Sigmoid colon (tissue), 7 donors: ENCODE data around the gene LCLAT1. TPM values are rescaled to one million over a fixed set of nuclear protein-coding genes. Genes with fewer than 3 reads are reported as not detected.
"Not testable (repeated sequence)": the region's sequence is repeated elsewhere in the genome, so short reads cannot be mapped to it uniquely, and the experiment has no call there.

ENCODE experiments used
- DNase-seq: peaks from one replicate; pipeline ENCODE4 v3.0.0-alpha.2; 2019
- H3K27ac ChIP-seq, 4 donors: fragments of 200-600 bp; sonication (generic); one replicate each; pipeline ENCODE4 v1.5.1; 2016 to 2019; ENCODE audit warnings: mild to moderate bottlenecking in 1 of 4
- H3K27me3 ChIP-seq, 3 donors: fragments of 200-600 bp; sonication (generic); one replicate each; pipeline ENCODE4 v1.5.1; 2019; ENCODE audit warnings: mild to moderate bottlenecking in 1 of 3
- H3K36me3 ChIP-seq, 4 donors: fragments of 200-600 bp; sonication (generic); one replicate each; pipeline ENCODE4 v1.5.1; 2016 to 2019
- H3K4me1 ChIP-seq, 4 donors: fragments of 200-600 bp; sonication (generic); one replicate each; pipeline ENCODE4 v1.5.1; 2017 to 2019
- H3K4me3 ChIP-seq, 4 donors: fragments of 200-600 bp; sonication (generic); one replicate each; pipeline ENCODE4 v1.5.1; 2017 to 2019; ENCODE audit warnings: mild to moderate bottlenecking in 2 of 4, moderate library complexity in 1 of 4
- H3K9me3 ChIP-seq, 4 donors: fragments of 200-600 bp in 3 of 4; sonication (generic) in 3 of 4; one replicate each; pipeline versions ENCODE4 v1.5.1 to v1.6.1; 2013 to 2019
- EP300 ChIP-seq, 4 donors: sonication (generic); formaldehyde crosslinking; IDR thresholded peaks; one replicate each; pipeline ENCODE4 v1.6.1; 2017; ENCODE audit warnings: antibody characterized with exemption in 4 of 4
- POLR2A ChIP-seq, 2 donors: fragments of 450-650 bp; IDR thresholded peaks; one replicate each; pipeline ENCODE4 v1.6.1; 2016; ENCODE audit warnings: antibody characterized with exemption in 2 of 2, mild to moderate bottlenecking in 2 of 2, moderate library complexity in 2 of 2
- POLR2AphosphoS5 ChIP-seq, 4 donors: sonication (generic); formaldehyde crosslinking; IDR thresholded peaks; one replicate each; pipeline ENCODE4 v1.6.1; 2017; ENCODE audit warnings: antibody characterized with exemption in 4 of 4
- WGBS, 2 donors: extraction: QIAGEN DNeasy Blood & Tissue Kit; methylation state at CpG; one replicate each; pipeline ENCODE4 v1.1.7; 2013; 5-methylcytosine and 5-hydroxymethylcytosine counted together
- intact Hi-C: fragments of 100-400 bp; cut with DNase I; formaldehyde crosslinking; loops from one replicate; pipeline ENCODE4 v1.15.1; 2023
- polyA plus RNA-seq, 3 donors: library from polyadenylated mRNA; stranded (reverse); fragments of 200-250 nt; gene quantifications; one replicate each; pipeline ENCODE4 v1.2.3, GENCODE V29; 2013
- total RNA-seq, 4 donors: library from RNA; depleted of rRNA; stranded (reverse); fragments of >200 nt; gene quantifications; one replicate each; pipeline ENCODE4 v1.1.0, GENCODE V29; 2016
- TF ChIP-seq, protein P1 (sequence below), 4 experiments: fragments of 450-650 bp in 3 of 4; fragments of 200-600 bp in 1 of 4; IDR thresholded peaks; one replicate each; pipeline ENCODE4 v1.5.1; 2016 to 2019; ENCODE audit warnings: antibody characterized with exemption in 4 of 4, mild to moderate bottlenecking in 3 of 4, moderate library complexity in 2 of 4
- donor health status: healthy with polysubstance abuse.
- donor health status: Bipolar disorder and iron deficiency.
- donor health status: healthy.

The LCLAT1 gene
- total and polyA plus RNA-seq, 7 donors, result 1.2 to 17.2 (median 10.0) TPM

GRCh38 chr2:30505500-30506180 is 58.6 kb downstream of the LCLAT1 start:
- TF ChIP-seq POLR2A (IDR thresholded peaks at IDR 0.05), result no peak
- no peak for TF ChIP-seq POLR2AphosphoS5 (IDR thresholded peaks at IDR 0.05)
- no peak for TF ChIP-seq EP300 (IDR thresholded peaks at IDR 0.05)
- no peak for DNase-seq
- peaks cover 0 to 33% (median 13%) of the 10 kb centered on the region in 4 donors for H3K4me1 ChIP-seq
- H3K27ac ChIP-seq, result no peak overlapping the region
- H3K4me3 ChIP-seq, result no peak overlapping the region
- no peaks in the 10 kb centered on the region for H3K27me3 ChIP-seq
- H3K36me3 ChIP-seq, result no peaks in the 10 kb centered on the region
- peaks cover 0 to 4% (median 0%) of the 10 kb centered on the region in 4 donors for H3K9me3 ChIP-seq
- WGBS, 2 donors, result 60 to 66% methylated on average over 3 of the region's 3 CpGs
- intact Hi-C loops, result no loop called here

GRCh38 chr2:30507460-30507859 is 60.4 kb downstream of the LCLAT1 start:
- H3K27me3 ChIP-seq, H3K27ac ChIP-seq, DNase-seq, intact Hi-C loops, H3K9me3 ChIP-seq, H3K36me3 ChIP-seq, H3K4me3 ChIP-seq: not testable (repeated sequence)
- 95 to 96% methylated on average over 1 of the region's 1 CpG for WGBS, 2 donors
- peaks cover 0 to 47% (median 26%) of the 10 kb centered on the region in 4 donors for H3K4me1 ChIP-seq

- Histone ChIP-seq H3K36me3 (no peaks in the 10 kb centered on the region), H3K4me3 (no peak overlapping the region), H3K4me1 (peaks cover 0 to 44% (median 33%) of the 10 kb centered on the region in 4 donors), H3K27ac (peak overlapping the region in 3 of 4 donors; percentile 64 to 76 (median 69)), H3K27me3 (no peaks in the 10 kb centered on the region), H3K9me3 (no peaks in the 10 kb centered on the region)
- 91 to 93% methylated on average over 5 of the region's 5 CpGs for WGBS, 2 donors
- TF ChIP-seq, protein P1, sequence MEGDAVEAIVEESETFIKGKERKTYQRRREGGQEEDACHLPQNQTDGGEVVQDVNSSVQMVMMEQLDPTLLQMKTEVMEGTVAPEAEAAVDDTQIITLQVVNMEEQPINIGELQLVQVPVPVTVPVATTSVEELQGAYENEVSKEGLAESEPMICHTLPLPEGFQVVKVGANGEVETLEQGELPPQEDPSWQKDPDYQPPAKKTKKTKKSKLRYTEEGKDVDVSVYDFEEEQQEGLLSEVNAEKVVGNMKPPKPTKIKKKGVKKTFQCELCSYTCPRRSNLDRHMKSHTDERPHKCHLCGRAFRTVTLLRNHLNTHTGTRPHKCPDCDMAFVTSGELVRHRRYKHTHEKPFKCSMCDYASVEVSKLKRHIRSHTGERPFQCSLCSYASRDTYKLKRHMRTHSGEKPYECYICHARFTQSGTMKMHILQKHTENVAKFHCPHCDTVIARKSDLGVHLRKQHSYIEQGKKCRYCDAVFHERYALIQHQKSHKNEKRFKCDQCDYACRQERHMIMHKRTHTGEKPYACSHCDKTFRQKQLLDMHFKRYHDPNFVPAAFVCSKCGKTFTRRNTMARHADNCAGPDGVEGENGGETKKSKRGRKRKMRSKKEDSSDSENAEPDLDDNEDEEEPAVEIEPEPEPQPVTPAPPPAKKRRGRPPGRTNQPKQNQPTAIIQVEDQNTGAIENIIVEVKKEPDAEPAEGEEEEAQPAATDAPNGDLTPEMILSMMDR (IDR thresholded peaks at IDR 0.05), result no peak
- TF ChIP-seq POLR2A (IDR thresholded peaks at IDR 0.05) (no peak), EP300 (IDR thresholded peaks at IDR 0.05) (no peak), POLR2AphosphoS5 (IDR thresholded peaks at IDR 0.05) (no peak)
- no peak for DNase-seq
- intact Hi-C loops, result no loop called here
Observed at GRCh38 chr2:30509716-30510115, 62.7 kb downstream of the LCLAT1 start.

- peak overlapping the region; percentile 42 to 76 (median 66) for H3K27ac ChIP-seq
- H3K27me3 ChIP-seq, result no peaks in the 10 kb centered on the region
- no peaks in the 10 kb centered on the region for H3K9me3 ChIP-seq
- no peak for TF ChIP-seq POLR2AphosphoS5 (IDR thresholded peaks at IDR 0.05)
- TF ChIP-seq, protein P1 (IDR thresholded peaks at IDR 0.05), result no peak
- TF ChIP-seq POLR2A (IDR thresholded peaks at IDR 0.05), result no peak
- no peak for TF ChIP-seq EP300 (IDR thresholded peaks at IDR 0.05)
- WGBS, 2 donors, result 88 to 89% methylated on average over 4 of the region's 4 CpGs
- intact Hi-C loops, result no loop called here
- no peak overlapping the region for H3K4me3 ChIP-seq
- H3K36me3 ChIP-seq, result no peaks in the 10 kb centered on the region
- peaks cover 0 to 44% (median 34%) of the 10 kb centered on the region in 4 donors for H3K4me1 ChIP-seq
- DNase-seq, result no peak
Observed at GRCh38 chr2:30510409-30510808, 63.4 kb downstream of the LCLAT1 start.

DNA sequence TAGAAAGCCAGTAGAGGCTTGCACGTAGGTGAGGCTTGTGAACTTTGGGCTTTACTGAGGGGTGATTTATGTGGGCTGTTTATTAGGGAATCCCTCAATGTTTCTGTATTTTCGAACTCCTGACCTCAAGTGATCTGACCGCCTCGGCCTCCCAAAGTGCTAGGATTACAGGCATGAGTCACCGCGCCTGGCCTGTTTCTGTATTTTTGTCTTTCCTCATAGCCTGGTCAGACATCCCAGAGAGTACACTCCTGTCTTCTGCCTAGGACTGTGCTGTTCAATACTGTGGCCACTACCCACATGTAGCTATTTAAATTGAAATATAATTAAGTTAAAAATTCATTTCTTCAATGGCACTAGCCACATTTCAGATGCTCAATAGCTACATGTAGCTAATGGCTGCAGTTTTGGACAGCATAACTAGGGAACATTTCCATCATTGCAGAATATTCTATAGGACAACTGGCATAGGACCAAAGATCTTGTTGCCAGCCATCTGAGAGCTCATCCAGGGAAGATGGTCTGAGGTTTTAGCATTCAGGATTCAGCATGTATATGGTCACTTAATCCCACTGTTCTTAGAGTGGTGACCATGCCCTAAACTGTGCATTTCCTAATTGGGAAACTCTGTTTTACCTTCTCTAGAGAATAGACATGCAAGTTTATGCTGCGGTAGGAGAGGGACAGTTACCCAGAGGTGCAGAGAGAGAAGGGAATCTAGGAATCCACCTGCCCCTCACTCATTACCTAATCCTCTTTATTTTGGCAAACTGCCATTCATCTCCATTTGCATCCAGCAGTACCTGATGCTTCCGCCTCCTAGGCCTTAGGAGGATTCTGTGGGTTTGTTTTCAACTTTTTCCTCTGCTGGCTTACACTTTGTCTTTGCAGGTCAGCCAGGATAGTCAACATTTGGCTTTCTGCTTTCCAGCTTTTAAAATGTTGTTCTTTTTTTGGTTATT is 64.4 kb downstream of the LCLAT1 start:
- Histone ChIP-seq H3K9me3 (no peaks in the 10 kb centered on the region), H3K27me3 (no peaks in the 10 kb centered on the region), H3K4me1 (peaks cover 0 to 44% (median 34%) of the 10 kb centered on the region in 4 donors), H3K4me3 (no peak overlapping the region), H3K36me3 (no peaks in the 10 kb centered on the region), H3K27ac (peak overlapping the region; percentile 42 to 76 (median 66))
- peak; percentile 79 for DNase-seq
- intact Hi-C loops, result no loop called here
- WGBS, 2 donors, result 49 to 61% methylated on average over 8 of the region's 8 CpGs
- TF ChIP-seq EP300 (IDR thresholded peaks at IDR 0.05) (no peak), POLR2AphosphoS5 (IDR thresholded peaks at IDR 0.05) (peak in 3 of 4 donors; percentile 23 to 60 (median 38))
